NT2/D1 (cell line): Measurements from ENCODE around the gene CIB4.

Experiments used
- DNase-seq: peaks from one replicate; pipeline ENCODE4 v3.0.0-alpha.2; 2011; ENCODE audit warnings: low read depth, low spot score
- H3K27me3 ChIP-seq: 2 replicates; pipeline ENCODE4 v1.6.0; 2011; ENCODE audit warnings: mild to moderate bottlenecking; ENCODE audit not compliant: insufficient read length, insufficient read depth
- H3K36me3 ChIP-seq: 2 replicates; pipeline ENCODE4 v1.6.1; 2011; ENCODE audit warnings: mild to moderate bottlenecking, low read length, mixed read lengths; ENCODE audit not compliant: insufficient read depth, insufficient read length
- H3K4me1 ChIP-seq: 2 replicates; pipeline ENCODE4 v1.5.1; 2011; ENCODE audit not compliant: insufficient read depth, insufficient read length
- H3K4me3 ChIP-seq: 2 replicates; pipeline ENCODE4 v1.5.1; 2011; ENCODE audit warnings: low read depth; ENCODE audit not compliant: insufficient read length
- H3K9ac ChIP-seq: 2 replicates; pipeline ENCODE4 v1.6.0; 2011; ENCODE audit warnings: low read depth; ENCODE audit not compliant: insufficient read length
- H3K9me3 ChIP-seq: 2 replicates; pipeline ENCODE4 v1.5.1; 2011; ENCODE audit warnings: mild to moderate bottlenecking, low read length; ENCODE audit not compliant: insufficient read depth
- SUZ12 ChIP-seq: IDR thresholded peaks from 2 replicates; pipeline ENCODE4 v1.6.1; 2011; ENCODE audit not compliant: insufficient read length, insufficient read depth; ENCODE audit errors: extremely low read depth
- YY1 ChIP-seq: IDR thresholded peaks from 2 replicates; pipeline ENCODE4 v1.6.1; 2011; ENCODE audit not compliant: insufficient read length, insufficient read depth
- ZNF274 ChIP-seq: IDR thresholded peaks from 2 replicates; pipeline ENCODE4 v1.6.1; 2011; ENCODE audit warnings: mild to moderate bottlenecking, low read depth, low read length

The CIB4 gene

DNA sequence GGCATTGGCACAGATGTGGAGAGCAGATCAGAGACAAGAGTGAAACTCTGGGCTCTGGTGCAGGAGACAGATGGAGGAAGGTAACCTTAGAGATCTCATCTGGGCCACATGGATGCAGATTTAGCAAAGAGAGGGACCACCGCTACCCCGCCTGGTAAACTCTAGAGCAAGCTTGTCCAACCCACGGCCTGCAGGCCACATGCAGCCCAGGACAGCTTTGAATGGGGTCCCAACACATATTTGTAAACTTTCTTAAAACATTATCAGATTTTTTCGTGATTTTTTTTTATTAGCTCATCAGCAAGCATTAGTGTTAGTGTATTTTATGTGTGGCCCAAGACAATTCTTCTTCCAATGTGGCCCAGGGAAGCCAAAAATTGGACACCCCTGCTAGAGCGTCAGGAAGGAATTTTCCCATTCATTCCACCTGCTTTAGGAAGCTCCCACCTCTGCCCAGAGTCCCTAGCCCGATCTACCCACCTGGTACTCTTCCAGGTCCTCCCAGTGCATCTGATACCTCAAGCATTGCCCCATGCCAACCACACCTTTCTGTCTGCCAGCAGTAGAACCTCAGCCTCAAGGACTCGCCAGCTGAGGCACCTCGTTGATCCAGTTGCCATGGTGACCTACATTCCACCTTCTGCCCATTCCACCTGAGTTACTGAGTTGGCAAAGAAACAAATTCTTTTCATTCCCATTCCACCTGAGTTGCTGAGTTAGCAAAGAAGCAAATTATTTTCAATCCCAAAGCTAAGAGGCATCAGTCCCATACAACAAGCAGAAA is at the start of gene CIB4:
TSS of gene CIB4 (minus strand) at position 586 of the 784 bp plus-strand sequence. CDS start at position 534, 52 bp downstream.
- no peak for DNase-seq
- Histone ChIP-seq H3K9ac (no peak within 1 kb of the TSS), H3K27me3 (no peaks in the 10 kb centered on the region), H3K4me3 (no peak within 1 kb of the TSS), H3K4me1 (peaks cover 4% of the 10 kb centered on the region), H3K36me3 (no peaks in the 10 kb centered on the region), H3K9me3 (no peaks in the 10 kb centered on the region)
- no peak for TF ChIP-seq ZNF274
- TF ChIP-seq SUZ12, result no peak
- TF ChIP-seq YY1, result no peak

DNA sequence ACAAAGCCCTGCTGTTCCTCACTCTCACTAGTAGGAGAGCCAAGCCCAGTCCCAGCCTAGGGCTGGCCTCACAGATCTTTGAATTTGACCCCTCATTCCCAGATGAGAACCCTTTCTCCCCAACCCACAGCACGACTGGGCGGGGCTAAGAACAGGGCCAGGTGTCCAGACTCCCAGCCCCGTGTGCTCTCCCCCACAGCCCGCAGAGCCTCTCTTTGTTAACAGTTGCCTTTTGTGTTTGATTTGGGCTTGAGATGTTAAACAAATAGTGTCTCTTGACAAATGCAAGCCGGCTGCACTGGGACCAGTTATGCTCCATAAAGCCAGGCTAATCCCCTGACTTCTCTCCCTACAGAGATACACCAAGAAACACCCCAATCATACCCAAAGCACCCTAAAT is 46.6 kb upstream of the CIB4 start:
- H3K9ac ChIP-seq, result no peak overlapping the region
- no peaks in the 10 kb centered on the region for H3K9me3 ChIP-seq
- DNase-seq, result no peak
- H3K27me3 ChIP-seq, result peaks cover 26% of the 10 kb centered on the region
- TF ChIP-seq ZNF274 (no peak), SUZ12 (no peak), YY1 (no peak)
- H3K36me3 ChIP-seq, result no peaks in the 10 kb centered on the region
- H3K4me3 ChIP-seq, result no peak overlapping the region
- peaks cover 3% of the 10 kb centered on the region for H3K4me1 ChIP-seq

DNA sequence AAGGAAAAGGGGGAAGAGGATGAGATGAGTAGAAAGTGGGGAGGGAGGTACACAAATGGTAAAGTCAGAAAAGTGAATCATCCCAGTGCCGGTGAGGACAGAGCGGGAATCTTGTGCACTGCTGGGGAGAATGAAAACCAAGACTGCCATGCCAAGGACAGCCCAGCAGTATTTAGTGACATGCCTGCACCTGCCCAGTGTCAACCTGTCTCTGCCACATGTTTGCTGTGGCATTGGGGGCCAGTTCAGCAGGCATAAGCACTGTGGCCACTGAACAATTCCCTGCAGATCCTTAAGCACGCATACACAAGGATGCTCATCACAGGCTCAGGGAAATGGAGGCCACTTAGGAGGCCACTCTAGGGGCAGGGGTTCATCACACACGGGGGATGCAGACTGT is 46.2 kb upstream of the CIB4 start:
- H3K4me1 ChIP-seq, result peaks cover 3% of the 10 kb centered on the region
- TF ChIP-seq ZNF274 (no peak), YY1 (no peak), SUZ12 (no peak)
- no peaks in the 10 kb centered on the region for H3K9me3 ChIP-seq
- H3K27me3 ChIP-seq, result peaks cover 25% of the 10 kb centered on the region
- H3K4me3 ChIP-seq, result no peak overlapping the region
- no peak overlapping the region for H3K9ac ChIP-seq
- DNase-seq, result no peak
- no peaks in the 10 kb centered on the region for H3K36me3 ChIP-seq

DNA sequence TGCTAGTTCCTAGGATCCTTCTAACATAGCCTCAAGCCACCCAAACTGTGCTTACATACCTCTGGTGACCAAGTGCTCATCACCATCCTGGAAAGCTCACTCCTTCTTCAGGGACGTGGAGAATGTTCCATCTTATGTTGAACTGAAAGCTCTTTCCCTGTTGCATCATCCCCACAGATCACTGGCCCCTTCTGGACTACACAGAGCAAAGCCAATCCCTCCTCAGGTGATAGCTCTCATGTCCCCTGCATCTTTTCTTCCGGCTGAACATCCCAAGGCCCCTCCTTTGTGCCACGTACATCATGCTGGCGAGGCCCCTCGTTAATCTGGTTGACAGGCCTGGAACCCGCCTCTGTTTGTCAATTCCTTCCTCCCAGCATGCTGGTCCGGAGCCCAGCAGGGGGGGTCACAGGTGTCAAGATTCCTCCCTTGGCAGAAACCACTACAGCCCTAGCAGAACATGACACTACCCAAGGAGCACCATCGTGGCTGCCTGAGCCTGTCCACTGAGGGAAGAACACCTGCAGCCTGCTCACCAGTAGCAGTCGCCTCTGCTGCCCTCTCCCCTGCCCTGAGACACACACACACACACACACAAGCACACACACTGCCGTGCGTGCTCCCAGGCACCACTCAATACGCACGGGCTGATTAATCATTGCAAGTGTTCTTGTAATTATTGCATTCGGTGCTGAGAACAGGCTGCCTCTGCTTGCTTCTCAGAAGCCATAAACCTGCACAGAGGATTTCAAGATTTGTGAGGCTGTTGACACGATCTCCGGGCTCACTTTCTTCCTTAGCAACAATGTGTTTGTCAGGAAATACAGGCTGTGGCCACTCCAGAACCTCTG is 45.0 kb upstream of the CIB4 start:
- TF ChIP-seq SUZ12 (no peak), YY1 (no peak), ZNF274 (no peak)
- Histone ChIP-seq H3K9ac (no peak overlapping the region), H3K4me3 (no peak overlapping the region), H3K9me3 (no peaks in the 10 kb centered on the region), H3K27me3 (peaks cover 17% of the 10 kb centered on the region), H3K4me1 (peaks cover 6% of the 10 kb centered on the region), H3K36me3 (no peaks in the 10 kb centered on the region)
- no peak for DNase-seq

- TF ChIP-seq ZNF274, result no peak
- no peak for TF ChIP-seq SUZ12
- no peak for TF ChIP-seq YY1
- H3K9ac ChIP-seq, result no peak overlapping the region
- H3K27me3 ChIP-seq, result peaks cover 10% of the 10 kb centered on the region
- H3K4me3 ChIP-seq, result no peak overlapping the region
- no peak for DNase-seq
- no peaks in the 10 kb centered on the region for H3K36me3 ChIP-seq
- peaks cover 6% of the 10 kb centered on the region for H3K4me1 ChIP-seq
- H3K9me3 ChIP-seq, result no peaks in the 10 kb centered on the region
Observed at GRCh38 chr2:26685341-26685740, 44.2 kb upstream of the CIB4 start.

GRCh38 chr2:26683583-26683982 is 42.4 kb upstream of the CIB4 start:
- Histone ChIP-seq H3K27me3 (no peaks in the 10 kb centered on the region), H3K36me3 (no peaks in the 10 kb centered on the region), H3K9ac (no peak overlapping the region), H3K4me3 (no peak overlapping the region), H3K4me1 (peaks cover 6% of the 10 kb centered on the region), H3K9me3 (no peaks in the 10 kb centered on the region)
- no peak for TF ChIP-seq ZNF274
- no peak for TF ChIP-seq SUZ12
- no peak for DNase-seq

- H3K27me3 ChIP-seq, result no peaks in the 10 kb centered on the region
Observed at GRCh38 chr2:26682155-26682554, 41.0 kb upstream of the CIB4 start.

More at GRCh38 chr2:26682155-26682554, 41.0 kb upstream of the CIB4 start:
- Histone ChIP-seq H3K36me3 (no peaks in the 10 kb centered on the region), H3K4me3 (no peak overlapping the region), H3K9me3 (peaks cover 13% of the 10 kb centered on the region), H3K9ac (no peak overlapping the region), H3K4me1 (peaks cover 4% of the 10 kb centered on the region)
- no peak for TF ChIP-seq ZNF274
- TF ChIP-seq SUZ12, result no peak
- no peak for TF ChIP-seq YY1
- DNase-seq, result no peak
